Ishikawa (cell line): Measurements from ENCODE around the gene SGO2.

Experiments
- TCF12 ChIP-seq: IDR thresholded peaks from 2 replicates; pipeline ENCODE4 v1.6.1; 2012; ENCODE audit warnings: low read depth
- TF ChIP-seq, protein P1 (sequence below): IDR thresholded peaks from 2 replicates; pipeline ENCODE4 v1.6.1; 2012

GRCh38 chr2:200618590-200619021 is 92.6 kb downstream of the SGO2 start:
- TF ChIP-seq, protein P1, sequence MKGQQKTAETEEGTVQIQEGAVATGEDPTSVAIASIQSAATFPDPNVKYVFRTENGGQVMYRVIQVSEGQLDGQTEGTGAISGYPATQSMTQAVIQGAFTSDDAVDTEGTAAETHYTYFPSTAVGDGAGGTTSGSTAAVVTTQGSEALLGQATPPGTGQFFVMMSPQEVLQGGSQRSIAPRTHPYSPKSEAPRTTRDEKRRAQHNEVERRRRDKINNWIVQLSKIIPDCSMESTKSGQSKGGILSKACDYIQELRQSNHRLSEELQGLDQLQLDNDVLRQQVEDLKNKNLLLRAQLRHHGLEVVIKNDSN, result no peak
- no peak for TF ChIP-seq TCF12
